ENCODE measurements around the gene TCP11.
A peak's percentile ranks its signal among the peaks of the same experiment; 100 is the strongest.
"Not testable (repeated sequence)": the region's sequence is repeated elsewhere in the genome, so short reads cannot be mapped to it uniquely, and the experiment has no call there.

TCP11 gene

DNA sequence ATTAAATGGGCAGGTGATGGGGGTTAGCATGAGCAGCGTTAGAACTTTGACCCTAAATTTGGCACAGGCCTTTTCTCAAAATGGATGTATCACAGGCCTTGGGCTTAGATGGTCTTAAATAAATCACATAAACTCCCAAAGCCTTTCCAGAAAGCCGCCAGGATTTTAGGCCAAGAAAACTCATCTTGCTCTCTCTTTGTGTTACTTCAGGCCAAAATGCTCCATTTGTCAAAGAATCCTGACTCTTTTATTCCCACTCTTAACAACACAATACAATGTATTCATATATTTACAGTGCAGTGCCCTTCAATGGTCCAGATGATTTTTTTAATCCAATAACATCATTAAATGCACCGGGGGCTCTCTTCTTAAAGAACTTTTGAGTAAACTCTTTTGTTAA lies 5.9 kb upstream of the TCP11 start:
- DNase-seq: no peak

DNA sequence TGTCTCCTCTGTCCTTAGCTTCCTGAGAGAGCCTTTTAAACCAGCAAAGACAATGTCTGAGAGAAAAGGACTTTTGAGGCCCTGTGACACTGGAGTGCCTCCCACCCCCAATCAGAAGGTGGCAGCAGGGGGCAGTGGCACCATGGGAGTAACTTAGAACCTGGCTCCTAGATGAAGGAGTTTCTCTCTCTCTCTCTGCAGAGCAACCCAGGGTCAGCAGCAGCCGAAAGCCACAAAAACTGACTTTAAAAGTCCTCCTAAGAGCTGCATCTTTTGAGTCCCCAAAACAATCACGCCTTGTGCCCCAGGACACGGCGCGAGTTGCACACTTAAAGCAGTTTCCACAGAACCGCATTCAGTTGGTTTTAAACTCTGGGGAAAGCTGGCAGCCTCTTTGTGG lies 5.3 kb upstream of the TCP11 start:
- DNase-seq: peak in 44 of 56 donors; percentile 6 to 78 (median 28)

- DNase-seq: no peak
Observed at GRCh38 chr6:35145757-35146156, 4.6 kb upstream of the TCP11 start.

DNA sequence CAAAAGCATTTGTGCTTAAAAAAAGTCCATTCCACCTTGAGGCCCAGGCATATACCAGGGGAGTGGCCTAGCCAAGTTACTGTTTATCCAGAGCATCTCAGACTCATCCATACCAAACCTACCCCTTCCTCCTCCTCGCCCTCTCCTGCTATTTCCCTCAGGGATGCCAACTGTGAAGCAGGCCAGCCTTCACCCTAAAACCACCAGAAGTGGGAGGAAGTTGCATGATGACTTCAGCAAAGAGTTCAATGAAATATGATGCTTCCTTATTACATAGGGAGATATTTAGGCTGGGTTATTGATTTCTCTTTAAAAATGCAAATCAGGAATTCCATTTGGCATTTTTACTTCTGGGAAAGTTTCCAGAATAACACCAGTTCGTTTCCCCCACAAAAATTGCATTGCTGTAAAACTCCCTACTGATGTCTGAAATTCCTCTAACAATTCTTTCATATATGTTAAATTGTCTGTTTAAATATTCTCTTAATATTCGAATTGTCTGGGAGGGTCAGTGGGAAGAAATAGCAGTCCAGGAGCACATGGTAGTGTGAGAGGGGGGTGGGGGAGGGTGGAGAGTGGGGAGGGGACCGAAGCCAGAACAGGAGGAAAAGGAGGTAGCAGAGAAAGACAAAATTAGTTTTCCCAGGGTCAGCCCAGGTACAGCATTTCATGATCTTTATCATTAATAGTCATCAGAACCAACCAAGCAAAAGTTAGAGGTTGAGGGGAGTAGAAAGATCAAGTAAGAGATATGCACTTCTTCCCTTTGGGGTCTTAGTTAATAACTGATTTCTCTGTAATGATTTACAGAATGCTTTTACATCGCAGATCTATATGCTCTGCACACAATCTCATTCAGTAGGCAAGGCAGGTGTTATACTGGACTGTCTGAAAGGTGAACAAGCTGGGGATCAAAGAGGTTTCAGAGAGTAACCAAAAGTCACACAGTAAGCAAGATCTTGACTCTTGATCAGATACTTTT lies 1.7 kb upstream of the TCP11 start:
- no peak for DNase-seq

DNA sequence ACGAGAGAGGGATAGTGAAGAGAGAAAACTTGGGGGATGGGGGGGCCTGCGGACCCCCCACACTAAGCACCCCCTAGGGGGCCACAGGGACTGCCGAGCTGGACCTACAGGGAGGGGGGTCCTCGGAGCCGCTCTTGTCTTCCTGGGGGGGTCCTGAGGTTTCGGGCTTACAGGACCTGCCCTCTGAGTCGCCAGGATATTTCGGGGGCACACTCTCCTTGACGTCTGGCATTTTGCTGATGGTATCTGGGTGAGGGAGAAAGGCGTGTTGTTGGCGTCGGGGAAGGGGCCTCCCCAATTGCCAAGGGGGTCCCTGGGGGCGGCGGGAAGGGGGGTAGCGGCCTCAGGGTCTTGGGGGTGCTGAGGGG lies 516 bp downstream of the TCP11 start:
- DNase-seq: no peak

GRCh38 chr6:35139924-35140638 lies 1.1 kb downstream of the TCP11 start:
- DNase-seq: peak in 33 of 56 donors; percentile 4 to 68 (median 23)

DNA sequence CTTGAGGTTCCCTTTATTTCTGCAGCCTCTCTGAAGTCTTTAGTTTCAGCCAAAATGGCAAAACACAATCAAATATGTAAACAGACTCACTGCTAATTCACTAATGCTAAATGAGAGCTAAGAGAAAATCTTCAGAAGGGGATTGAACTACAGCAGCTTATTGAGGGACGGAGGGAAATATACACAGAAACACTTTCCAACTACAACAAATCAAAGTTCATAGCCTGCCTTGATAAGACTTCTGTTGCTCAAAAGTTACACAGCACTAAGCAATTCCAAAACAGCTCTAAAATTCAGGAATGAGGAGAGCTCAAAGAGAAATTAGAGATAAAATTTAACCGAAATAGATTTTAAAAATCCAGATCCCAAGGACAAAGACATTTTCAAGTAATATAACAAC lies 1.7 kb downstream of the TCP11 start:
- no peak for DNase-seq

DNA sequence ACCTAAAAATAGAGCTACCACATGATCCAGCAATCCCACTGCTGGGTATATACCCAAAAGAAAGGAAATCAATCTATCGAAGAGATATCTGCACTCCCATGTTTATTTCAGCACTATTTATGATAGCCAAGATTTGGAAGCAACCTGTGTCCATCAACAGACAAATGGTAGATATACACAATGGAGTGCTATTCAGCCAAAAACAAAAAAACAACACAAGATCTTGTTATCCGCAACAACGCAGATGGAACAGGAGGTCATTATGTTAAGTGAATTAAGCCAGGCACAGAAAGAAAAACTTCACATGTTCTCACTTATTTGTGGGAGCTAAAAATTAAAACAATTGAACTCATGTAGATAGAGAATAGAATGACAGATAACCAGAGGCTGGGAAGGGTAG lies 2.9 kb downstream of the TCP11 start:
- not testable (repeated sequence) for DNase-seq

DNA sequence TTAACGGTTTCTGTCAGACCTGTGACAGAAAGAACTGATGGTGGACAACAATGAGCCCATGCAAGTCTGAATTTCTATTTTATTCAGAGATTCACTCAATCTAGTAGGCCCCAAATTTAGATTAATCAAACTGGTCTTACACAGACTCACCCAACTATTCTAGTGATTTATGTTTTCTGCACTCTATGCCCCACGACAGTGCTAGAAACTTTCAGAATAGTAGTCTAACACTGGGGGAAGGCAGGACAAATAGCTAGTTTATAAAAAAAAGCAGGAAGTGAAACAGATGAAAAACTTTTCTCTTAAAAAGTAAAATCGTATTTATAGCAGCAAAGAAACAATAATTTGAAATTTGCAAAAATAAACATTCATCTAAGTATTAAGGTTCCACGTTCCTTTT lies 5.0 kb downstream of the TCP11 start:
- no peak for DNase-seq

DNA sequence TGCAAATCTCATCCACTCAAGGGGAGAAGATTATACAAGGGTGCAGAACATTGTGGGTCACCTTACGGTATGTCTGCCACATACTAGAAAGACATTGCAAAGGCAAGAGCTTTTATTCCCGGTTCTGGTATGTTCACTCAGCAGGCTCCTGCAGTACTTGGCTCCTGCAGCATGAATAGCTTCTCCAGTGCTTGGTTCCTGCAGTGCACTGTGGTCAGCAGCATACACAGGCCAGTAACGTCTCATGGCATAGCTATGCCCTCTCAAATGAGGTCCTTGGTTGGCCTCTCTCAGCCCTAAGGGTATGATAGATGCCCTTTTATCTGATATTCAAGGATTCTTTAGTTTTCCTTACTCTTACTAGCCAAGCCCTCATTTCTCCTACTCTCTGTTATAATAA lies 12.6 kb downstream of the TCP11 start:
- DNase-seq: no peak

- DNase-seq: no peak
Observed at GRCh38 chr6:35128042-35128441, 13.1 kb downstream of the TCP11 start.

GRCh38 chr6:35124356-35124755 lies 16.8 kb downstream of the TCP11 start:
- DNase-seq: no peak

DNA sequence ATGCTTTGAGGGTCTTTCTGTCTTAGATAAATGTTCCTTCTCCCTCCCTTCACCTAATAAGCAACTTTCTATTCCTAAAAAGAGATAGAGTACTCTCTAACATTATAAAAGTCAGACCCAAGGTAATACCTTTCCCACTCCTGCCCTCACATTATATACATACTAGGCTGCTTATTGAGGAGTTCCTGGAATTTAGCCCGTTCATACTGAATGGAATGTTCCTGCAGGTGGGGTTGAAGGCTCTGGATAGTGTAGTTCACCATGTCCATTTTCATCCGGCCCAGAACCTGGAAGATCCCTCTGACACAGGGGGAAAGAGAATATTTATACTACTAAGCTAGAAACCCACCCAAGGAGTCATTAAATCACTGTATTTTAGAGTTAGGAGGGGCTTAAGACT lies 20.4 kb downstream of the TCP11 start:
- no peak for DNase-seq

DNA sequence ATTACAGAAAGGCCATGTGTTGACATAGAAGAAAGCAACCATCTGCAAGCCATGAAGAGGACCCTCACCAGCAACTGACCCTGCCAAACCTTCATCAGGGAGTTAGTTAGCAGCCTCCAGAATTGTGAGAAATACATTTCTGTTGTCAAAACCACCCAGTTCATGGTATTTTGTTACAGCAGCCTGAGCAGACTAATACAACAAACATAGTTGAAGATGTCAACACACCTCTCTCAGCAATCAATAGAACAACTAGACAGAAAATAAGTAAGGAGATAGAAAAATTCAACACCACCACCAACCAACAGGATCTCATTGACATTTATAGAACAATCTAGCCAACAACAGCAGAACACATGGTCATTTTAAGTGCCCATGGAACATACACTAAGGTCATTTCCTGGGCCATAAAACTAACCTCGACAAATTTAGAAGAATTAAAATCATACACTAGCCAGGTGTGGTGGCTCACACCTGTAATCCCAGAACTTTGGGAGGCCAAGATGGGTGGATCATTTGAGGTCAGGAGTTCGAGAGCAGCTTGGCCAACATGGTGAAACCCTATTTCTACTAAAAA lies 32.7 kb downstream of the TCP11 start:
- DNase-seq: no peak

DNA sequence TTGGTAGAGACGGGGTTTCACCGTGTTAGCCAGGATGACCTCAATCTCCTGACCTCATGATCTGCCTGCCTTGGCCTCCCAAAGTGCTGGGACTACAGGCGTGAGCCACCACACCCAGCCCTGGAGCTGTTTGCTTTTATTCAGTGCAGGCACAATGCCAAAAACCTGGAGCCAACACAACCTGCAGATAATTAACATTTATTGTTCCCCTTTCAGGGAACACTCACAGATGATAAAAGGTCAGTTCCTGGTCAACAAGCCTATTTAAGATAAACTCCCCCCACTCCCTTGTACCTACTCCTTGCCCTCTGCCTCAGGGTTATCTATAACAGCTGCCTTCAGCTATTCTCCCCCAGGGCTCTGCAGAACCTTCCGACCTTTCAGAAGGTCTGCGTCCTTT lies 33.4 kb downstream of the TCP11 start:
- DNase-seq: not testable (repeated sequence)

- not testable (repeated sequence) for DNase-seq
Observed at GRCh38 chr6:35107208-35107607, 33.9 kb downstream of the TCP11 start.

DNA sequence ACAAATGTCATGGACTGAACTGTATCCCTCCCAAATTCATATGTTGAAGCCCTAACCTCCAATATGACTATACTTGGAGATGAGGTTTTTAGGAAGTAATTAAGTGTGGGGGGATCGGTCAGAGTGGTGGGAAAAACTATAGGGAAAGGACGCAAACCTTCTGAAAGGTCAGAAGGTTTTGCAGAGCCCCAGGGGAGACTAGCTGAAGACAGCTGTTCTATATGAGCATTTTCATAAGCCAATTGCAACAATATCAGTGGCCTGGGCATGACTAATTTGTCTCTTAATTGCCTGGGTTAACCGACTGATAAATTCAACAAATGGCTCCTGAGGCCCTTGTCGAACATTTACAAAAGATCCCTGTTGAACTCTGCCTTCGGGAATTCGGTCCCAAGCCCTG lies 35.1 kb downstream of the TCP11 start:
- not testable (repeated sequence) for DNase-seq

- DNase-seq: no peak
Observed at GRCh38 chr6:35105078-35105477, 36.1 kb downstream of the TCP11 start.

- DNase-seq: no peak
Observed at GRCh38 chr6:35099116-35099515, 42.0 kb downstream of the TCP11 start.

GRCh38 chr6:35096129-35096862 lies 44.8 kb downstream of the TCP11 start:
- DNase-seq: no peak

GRCh38 chr6:35094183-35094582 lies 47.0 kb downstream of the TCP11 start:
- DNase-seq: no peak

DNA sequence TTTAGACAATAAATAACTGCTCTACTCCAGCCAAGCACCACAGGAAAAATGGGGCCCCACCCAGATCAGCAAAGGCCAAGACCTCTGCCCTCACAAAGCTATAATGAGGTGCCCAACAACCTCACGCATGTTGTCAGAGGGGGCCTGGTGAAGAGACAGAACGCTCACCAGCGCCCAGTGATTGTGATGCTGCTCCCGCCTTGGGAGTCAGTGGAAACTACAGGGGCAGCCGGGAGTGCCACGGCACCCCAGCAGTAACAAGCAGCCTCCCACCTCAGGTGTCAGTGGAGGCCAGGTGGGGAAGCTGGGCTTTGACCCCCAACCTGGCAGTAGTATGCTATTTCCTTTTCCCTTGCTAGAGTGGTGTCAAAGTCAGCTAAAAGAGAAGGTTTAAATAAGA lies 47.4 kb downstream of the TCP11 start:
- no peak for DNase-seq

Data from nucleus accumbens (tissue), 56 donors.